NB4 (cell line): Measurements from ENCODE around the gene TRMT5.

Experiments used
- CTCF ChIP-seq: IDR thresholded peaks from one replicate; pipeline ENCODE4 v1.5.1; 2012; ENCODE audit warnings: low read depth, low read length
- MYC ChIP-seq: IDR thresholded peaks from 2 replicates; pipeline ENCODE4 v1.6.1; 2011; ENCODE audit warnings: low read depth, low read length

GRCh38 chr14:60925286-60925685, 55.6 kb downstream of the TRMT5 start:
- TF ChIP-seq CTCF (no peak), MYC (no peak)
